Stimulated activated naive CD4-positive, alpha-beta T cell (primary cell): ENCODE results near the gene GMPPB.
"Not testable (repeated sequence)": the region's sequence is repeated elsewhere in the genome, so short reads cannot be mapped to it uniquely, and the experiment has no call there.

Experiments
- DNase-seq, 6 experiments: peaks; one replicate each; lab custom pipeline; 2025; lab: John Stamatoyannopoulos, UW

GMPPB gene

GRCh38 chr3:49689908-49690624 lies 33.7 kb downstream of the GMPPB start:
- DNase-seq: not testable (repeated sequence)

GRCh38 chr3:49689046-49689907 lies 34.5 kb downstream of the GMPPB start, which contains the start of the genes MST1 and RNF123:
TSS of gene MST1 (minus strand) at chr3:49689474. CDS start at chr3:49688691, 783 bp downstream.
TSS of gene RNF123 (plus strand) at chr3:49689557. CDS start at chr3:49691166, 1,609 bp downstream.
- no peak for DNase-seq

- not testable (repeated sequence) for DNase-seq
These were observed 35.3 kb downstream of the GMPPB start for GRCh38 chr3:49688338-49689045.

- DNase-seq: not testable (repeated sequence)
These were observed 36.3 kb downstream of the GMPPB start for GRCh38 chr3:49687424-49687795.

- DNase-seq: not testable (repeated sequence)
These were observed 36.9 kb downstream of the GMPPB start for GRCh38 chr3:49686769-49687423.

- not testable (repeated sequence) for DNase-seq
These were observed 37.4 kb downstream of the GMPPB start for GRCh38 chr3:49686346-49686745.

GRCh38 chr3:49685846-49686245 lies 37.9 kb downstream of the GMPPB start:
- not testable (repeated sequence) for DNase-seq

GRCh38 chr3:49685103-49685502 lies 38.6 kb downstream of the GMPPB start:
- DNase-seq: not testable (repeated sequence)

- DNase-seq: not testable (repeated sequence)
These were observed 39.3 kb downstream of the GMPPB start for GRCh38 chr3:49684453-49684852.

GRCh38 chr3:49683162-49683561 lies 40.6 kb downstream of the GMPPB start:
- no peak for DNase-seq

GRCh38 chr3:49681543-49681942 lies 42.2 kb downstream of the GMPPB start:
- no peak for DNase-seq

GRCh38 chr3:49681232-49681522 lies 42.6 kb downstream of the GMPPB start:
- DNase-seq: no peak

- DNase-seq: no peak
These were observed 43.1 kb downstream of the GMPPB start for GRCh38 chr3:49680493-49681231.

GRCh38 chr3:49675912-49676311 lies 47.8 kb downstream of the GMPPB start:
- DNase-seq: no peak

GRCh38 chr3:49674497-49674983 lies 49.2 kb downstream of the GMPPB start:
- DNase-seq: no peak

GRCh38 chr3:49673715-49674496 lies 49.8 kb downstream of the GMPPB start, which contains the start of gene APEH:
TSS of gene APEH (plus strand) at chr3:49674351. CDS start at chr3:49674402, 51 bp downstream.
- no peak for DNase-seq

GRCh38 chr3:49673121-49673714 lies 50.5 kb downstream of the GMPPB start:
- no peak for DNase-seq

- no peak for DNase-seq
These were observed 52.2 kb downstream of the GMPPB start for GRCh38 chr3:49671291-49672288.

GRCh38 chr3:49670940-49671290 lies 52.8 kb downstream of the GMPPB start:
- no peak for DNase-seq
